ENCODE data around the gene BTAF1.
A peak's percentile ranks its signal among the peaks of the same experiment; 100 is the strongest.

BTAF1 gene

DNA sequence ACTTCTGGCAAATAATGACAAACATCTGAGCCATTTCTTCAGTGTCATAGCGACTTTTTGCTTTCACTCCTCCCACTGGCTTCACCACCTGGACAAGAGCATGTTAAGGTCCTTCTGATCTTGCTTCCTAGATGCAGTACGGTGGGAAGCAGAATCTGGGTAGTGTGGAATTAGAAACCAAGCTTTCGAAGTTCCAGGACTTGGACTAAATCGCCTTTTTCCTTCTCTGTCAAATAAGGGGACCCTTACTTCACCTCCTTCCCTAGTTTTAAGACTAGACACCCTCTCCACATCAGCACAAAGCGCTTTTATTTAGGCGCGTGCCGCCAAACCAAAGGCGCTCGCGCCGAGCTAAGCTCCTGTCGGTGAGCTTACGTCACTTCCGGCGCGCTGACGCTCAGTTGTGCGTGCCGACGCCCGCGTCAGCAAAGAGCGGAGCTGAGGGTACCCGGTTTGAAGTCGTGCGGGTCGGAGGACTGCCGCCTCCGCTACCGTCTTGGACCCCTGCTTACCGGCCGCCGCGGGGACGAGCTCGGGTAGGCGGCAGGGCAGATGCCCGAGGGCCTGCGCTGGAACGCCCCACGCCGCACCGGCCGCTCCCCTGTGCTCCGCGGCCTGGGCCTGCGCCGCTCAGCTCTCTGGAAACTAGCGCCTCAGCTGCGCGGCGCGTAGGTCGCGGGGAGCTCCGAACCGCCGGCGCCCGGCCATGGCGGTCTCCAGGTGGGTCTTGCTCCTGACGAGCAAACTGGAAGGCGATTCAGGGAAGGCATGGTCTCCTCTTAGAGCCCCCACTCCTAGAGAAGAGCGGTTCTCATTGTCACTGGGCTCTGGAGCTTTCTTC is at the start of gene BTAF1:
TSS of gene BTAF1 (plus strand) at position 400 of the 841 bp plus-strand sequence. CDS start at position 707, 307 bp downstream.
- Mint-ChIP-seq H3K4me1 (peaks cover 43% of the 10 kb centered on the region), H3K36me3 (peaks cover 13% of the 10 kb centered on the region), H3K4me3 (peak within 1 kb of the TSS; percentile 88), H3K9me3 (peaks cover 2% of the 10 kb centered on the region), H3K27ac (peak within 1 kb of the TSS; percentile 98), H3K27me3 (peaks cover 8% of the 10 kb centered on the region)
- peak; percentile 95 for DNase-seq
- CTCF ChIA-PET: interaction anchor here (0.6 to 1.6 kb wide), 4 partner anchors 11 to 1044 kb away, joined by 3 to 10 read pairs (median 7); partner anchors contain the start of gene FGFBP3

DNA sequence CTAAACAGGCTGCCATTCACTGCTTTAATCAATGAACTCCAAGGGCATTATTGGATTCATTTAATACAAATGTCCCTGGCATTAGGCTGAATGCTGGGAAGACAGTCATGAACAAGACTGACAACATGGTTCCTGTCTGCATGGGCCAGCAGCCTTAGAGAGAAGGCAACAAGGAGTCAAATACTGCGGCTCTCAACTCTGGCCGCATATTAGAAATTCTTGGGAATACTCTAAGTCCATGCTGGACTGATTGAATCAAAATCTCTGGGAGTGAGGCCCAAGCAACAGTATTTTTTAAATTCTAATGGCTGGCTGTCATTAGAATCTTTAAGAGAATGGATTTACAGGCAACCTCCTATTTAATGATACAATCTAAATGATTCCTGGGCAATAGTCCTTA is 48.4 kb upstream of the BTAF1 start:
- Mint-ChIP-seq H3K36me3 (no peaks in the 10 kb centered on the region), H3K4me1 (no peaks in the 10 kb centered on the region), H3K27ac (no peak overlapping the region), H3K9me3 (no peaks in the 10 kb centered on the region), H3K4me3 (no peak overlapping the region), H3K27me3 (peaks cover 15% of the 10 kb centered on the region)
- CTCF ChIA-PET: no interaction called here
- no peak for DNase-seq

DNA sequence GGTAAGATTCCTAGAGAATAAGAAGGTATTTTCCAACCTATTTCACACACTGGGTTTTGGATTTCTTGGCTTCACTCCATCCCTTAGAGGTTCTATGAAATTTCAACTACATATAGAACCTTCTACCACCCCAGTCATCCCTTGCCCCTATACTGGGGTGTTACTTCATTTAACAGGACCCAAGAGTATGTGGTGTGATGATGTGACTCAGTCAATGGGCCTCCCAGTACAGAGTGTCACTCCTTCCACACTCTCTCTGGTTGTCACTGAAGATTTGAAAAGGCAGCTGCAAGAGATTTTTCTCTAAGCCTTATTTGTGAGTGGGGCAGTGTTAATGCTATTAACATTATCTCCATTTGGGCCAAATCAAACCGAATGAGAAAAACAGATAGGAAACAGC is 47.8 kb upstream of the BTAF1 start:
- DNase-seq: no peak

DNA sequence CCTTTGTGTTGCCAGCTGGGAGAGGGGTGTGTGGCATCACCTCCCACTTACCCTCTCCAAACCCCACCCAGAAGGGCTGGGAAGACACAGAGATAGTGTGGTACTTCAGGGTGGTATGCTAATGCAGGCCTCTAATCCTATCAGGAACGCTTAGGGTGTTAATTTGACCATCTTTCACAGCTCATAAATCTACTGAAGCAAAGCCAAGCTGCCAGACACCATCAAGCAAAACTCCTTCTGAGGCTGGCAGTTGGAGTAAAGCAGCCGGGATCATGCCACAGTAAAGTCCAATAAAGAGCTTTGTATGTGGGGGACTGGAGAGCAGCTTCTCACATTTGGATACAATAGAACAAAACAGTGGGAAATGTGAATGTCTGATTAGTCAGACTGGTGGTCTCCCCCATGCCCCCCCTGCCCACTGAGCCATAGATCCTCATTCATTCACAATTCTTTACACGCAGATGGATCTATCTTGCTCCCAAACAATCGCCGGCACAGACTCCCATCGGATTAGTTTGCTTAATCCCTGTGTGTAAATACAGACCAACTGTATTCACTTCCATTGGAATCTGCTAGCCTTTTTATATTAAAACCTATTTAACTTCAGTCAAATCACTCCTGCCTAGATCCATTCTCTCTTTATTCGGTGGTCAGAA is 43.9 kb upstream of the BTAF1 start:
- no peak for DNase-seq
- CTCF ChIA-PET: interaction anchor here (0.6 kb wide), 1 partner anchor 16 kb away, joined by 3 read pairs; no protein-coding TSS in a partner anchor
- Mint-ChIP-seq H3K4me1 (no peaks in the 10 kb centered on the region), H3K27ac (no peak overlapping the region), H3K36me3 (no peaks in the 10 kb centered on the region), H3K27me3 (peaks cover 28% of the 10 kb centered on the region), H3K4me3 (no peak overlapping the region), H3K9me3 (no peaks in the 10 kb centered on the region)

More for the DNA sequence above, 47.8 kb upstream of the BTAF1 start:
- H3K4me1 Mint-ChIP-seq: no peaks in the 10 kb centered on the region
- H3K4me3 Mint-ChIP-seq: no peak overlapping the region
- CTCF ChIA-PET: no interaction called here
- H3K9me3 Mint-ChIP-seq: no peaks in the 10 kb centered on the region
- no peaks in the 10 kb centered on the region for H3K36me3 Mint-ChIP-seq
- H3K27ac Mint-ChIP-seq: no peak overlapping the region
- peaks cover 18% of the 10 kb centered on the region for H3K27me3 Mint-ChIP-seq

DNA sequence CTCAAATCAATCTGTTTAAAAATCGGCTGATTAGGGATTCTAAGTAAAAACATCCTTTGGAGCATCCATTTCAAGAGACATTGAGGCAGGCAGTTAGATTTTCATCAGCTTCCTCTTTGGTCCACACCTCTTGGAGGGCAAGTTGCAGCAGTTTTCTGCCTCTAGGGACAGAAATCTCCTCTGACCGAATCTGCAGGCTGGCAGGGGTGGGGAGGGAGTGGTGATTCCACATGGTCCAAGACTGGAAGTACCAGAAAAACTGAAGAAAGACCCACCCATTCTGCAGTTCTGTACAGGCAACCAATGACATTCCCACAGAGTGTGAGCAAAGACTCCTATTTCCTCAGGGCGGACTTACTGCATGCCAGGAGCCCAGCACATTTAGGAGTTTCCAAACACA is 43.3 kb upstream of the BTAF1 start:
- Mint-ChIP-seq H3K27me3 (peaks cover 27% of the 10 kb centered on the region), H3K4me3 (no peak overlapping the region), H3K27ac (no peak overlapping the region), H3K36me3 (no peaks in the 10 kb centered on the region), H3K4me1 (no peaks in the 10 kb centered on the region), H3K9me3 (no peaks in the 10 kb centered on the region)
- DNase-seq: no peak
- CTCF ChIA-PET: no interaction called here

DNA sequence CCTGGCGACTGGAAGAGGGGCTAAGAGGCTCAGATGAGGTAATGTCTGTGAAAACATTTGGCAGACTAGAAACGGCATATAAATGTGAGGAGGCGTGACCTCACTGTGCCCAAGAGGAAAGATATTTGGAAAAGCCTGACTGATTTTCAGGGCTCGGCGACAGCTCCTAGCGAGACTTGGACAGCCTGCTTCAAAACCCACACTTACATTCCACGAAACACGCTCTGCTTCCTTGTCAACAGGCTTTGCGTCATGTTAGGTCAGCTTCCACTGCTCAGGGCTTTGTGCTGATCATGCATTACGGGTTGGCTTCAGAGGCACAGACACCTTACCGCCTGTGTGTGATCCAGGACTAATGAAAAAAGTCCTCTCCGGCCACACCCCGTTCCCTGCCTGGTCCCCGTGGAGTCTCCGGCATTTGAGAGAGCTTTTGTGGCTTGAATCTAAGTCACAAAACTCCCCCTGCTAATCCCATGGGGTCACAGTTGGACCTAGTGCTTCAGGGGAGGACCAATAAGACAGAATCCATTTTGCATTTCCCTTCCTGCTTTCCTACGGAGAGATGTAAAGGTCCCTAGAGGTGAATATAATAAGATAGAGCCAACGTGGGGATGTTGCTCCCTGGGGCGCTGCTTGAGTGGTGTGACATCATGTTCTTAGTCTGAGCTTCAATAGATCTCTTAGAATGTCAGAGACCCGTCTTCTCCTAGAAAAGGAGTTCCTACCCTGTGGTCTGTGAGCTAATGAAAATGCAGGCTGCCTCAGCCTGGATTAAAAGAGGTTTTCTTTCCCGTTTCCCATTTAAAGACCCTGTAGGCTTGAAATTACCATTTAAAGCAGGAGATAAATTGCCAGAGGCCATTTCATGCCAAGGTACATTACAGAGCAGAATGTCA is 39.8 kb upstream of the BTAF1 start:
- no peaks in the 10 kb centered on the region for H3K9me3 Mint-ChIP-seq
- peaks cover 9% of the 10 kb centered on the region for H3K4me1 Mint-ChIP-seq
- CTCF ChIA-PET: interaction anchor here (1.2 kb wide), 1 partner anchor 28 kb away, joined by 3 read pairs; no protein-coding TSS in a partner anchor
- DNase-seq: no peak
- H3K27me3 Mint-ChIP-seq: peaks cover 54% of the 10 kb centered on the region
- no peak overlapping the region for H3K27ac Mint-ChIP-seq
- H3K4me3 Mint-ChIP-seq: no peak overlapping the region
- no peaks in the 10 kb centered on the region for H3K36me3 Mint-ChIP-seq

DNA sequence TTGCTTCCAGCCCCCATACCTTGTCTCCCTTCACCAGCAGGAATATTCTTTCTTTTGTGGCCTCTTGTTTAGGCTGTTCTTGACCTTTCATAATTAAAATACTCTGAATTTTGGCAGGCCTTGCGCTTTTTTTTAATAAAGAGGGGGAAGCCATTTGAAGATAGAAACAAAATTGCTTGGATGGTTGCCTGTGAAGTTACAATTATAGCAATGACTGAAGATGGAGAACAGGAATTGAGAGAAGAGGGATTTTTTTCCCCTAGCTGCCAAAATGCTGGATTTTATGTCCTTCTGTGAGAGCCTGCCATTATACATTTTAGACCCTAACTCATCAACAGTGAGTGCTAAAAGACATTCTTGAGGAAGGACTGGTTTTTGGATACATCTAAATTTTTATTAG is 39.0 kb upstream of the BTAF1 start:
- Mint-ChIP-seq H3K27me3 (peaks cover 59% of the 10 kb centered on the region), H3K4me3 (no peak overlapping the region), H3K36me3 (no peaks in the 10 kb centered on the region), H3K4me1 (peaks cover 11% of the 10 kb centered on the region), H3K9me3 (no peaks in the 10 kb centered on the region), H3K27ac (no peak overlapping the region)
- no peak for DNase-seq
- CTCF ChIA-PET: no interaction called here

DNA sequence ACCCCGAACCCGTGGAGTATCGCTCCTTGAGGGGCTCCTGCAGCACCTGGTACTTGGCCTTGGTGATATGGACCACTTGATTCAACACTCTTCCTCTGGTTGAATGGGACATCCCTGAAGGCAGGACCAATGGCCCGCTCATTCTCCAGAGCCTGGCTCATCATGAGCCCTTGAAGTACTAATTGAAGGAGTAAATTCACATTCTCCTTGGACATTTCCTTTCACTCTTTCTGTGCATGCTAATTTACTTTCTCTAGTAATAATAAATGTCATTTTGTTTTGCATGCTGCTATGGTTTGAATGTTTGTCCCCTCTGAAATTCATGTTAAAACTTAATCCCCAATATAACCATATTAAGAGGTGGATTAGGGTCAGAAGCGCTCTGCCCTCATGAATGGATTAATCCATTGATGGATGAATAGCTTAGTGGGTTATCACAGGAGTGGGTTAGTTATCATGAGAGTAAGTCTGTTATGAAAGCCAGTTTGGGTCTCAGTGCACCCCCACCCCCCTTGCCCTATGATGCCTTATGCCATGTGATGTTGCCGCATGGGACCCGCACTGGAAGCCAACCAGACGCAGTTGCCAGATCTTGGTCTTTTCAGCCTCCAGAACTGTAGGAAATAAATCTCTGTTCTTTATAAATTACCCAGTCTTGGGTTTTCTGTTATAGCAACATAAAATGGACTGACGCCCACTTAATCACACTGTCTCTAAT is 38.0 kb upstream of the BTAF1 start:
- Mint-ChIP-seq H3K4me1 (peaks cover 11% of the 10 kb centered on the region), H3K36me3 (no peaks in the 10 kb centered on the region), H3K27ac (no peak overlapping the region), H3K4me3 (no peak overlapping the region), H3K27me3 (peaks cover 58% of the 10 kb centered on the region), H3K9me3 (no peaks in the 10 kb centered on the region)
- no peak for DNase-seq
- CTCF ChIA-PET: no interaction called here

DNA sequence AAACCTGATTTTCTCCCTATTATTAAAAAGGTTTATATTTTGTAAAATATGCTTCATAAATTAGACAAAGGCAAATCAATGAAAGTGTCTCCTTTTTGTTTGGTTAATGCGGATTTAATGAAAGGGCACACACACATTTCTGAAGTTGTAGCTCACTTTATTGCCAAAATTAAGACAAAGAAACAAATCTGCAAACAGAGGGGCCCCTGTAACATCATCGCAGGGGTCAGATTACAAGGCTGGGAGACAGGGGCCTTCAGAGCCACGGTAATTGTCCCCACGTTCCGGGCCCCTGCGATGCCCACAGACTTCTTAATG is 36.7 kb upstream of the BTAF1 start:
- Mint-ChIP-seq H3K9me3 (no peaks in the 10 kb centered on the region), H3K4me1 (peaks cover 11% of the 10 kb centered on the region), H3K27ac (no peak overlapping the region), H3K36me3 (no peaks in the 10 kb centered on the region), H3K27me3 (peaks cover 54% of the 10 kb centered on the region), H3K4me3 (peak overlapping the region; percentile 59)
- DNase-seq: no peak
- CTCF ChIA-PET: interaction anchor here (0.9 to 1.7 kb wide), 3 partner anchors 12 to 31 kb away, joined by 3 to 6 read pairs (median 4); partner anchors contain the start of gene FGFBP3

DNA sequence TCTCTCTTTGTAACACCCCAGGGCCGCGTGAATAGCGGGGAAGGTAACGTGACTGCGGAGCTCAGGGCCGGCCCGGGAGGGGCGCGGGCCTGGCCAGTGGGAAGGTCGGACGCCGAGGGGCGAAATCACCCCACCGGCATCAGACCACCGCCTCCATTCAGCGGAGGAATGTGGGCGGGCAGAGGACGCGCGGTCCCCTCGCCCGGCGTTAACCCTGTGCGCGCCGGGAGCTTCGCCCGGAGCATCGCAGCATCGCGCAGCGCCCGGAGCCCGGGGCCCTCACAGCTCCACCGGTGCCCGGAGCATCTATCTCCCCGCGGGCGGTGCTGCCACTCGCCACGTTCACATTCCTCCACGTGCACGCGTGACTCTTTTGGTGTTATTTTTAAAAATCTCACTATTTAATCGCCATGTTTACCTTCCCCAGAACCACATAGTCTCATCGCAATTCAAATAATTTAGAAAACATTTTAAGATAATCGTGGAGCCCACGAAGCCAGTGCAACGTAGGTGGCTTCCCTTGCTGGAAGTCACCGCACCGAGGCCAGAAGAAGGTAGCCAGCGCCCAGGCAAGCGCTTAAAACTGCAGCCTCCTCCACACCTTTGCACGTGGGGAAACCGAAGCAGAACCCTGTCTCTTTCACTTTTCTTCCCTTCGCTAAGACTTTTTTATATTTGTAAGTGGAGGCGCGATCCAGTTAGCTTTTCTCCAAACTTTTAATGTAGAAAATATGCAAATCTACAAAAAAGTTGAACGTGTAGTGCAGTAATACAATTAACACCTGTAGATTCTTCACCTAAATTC is 36.1 kb upstream of the BTAF1 start:
- CTCF ChIA-PET: interaction anchor here (0.9 to 1.7 kb wide), 3 partner anchors 11 to 31 kb away, joined by 3 to 6 read pairs (median 4); partner anchors contain the start of gene FGFBP3
- H3K4me1 Mint-ChIP-seq: peaks cover 11% of the 10 kb centered on the region
- no peaks in the 10 kb centered on the region for H3K36me3 Mint-ChIP-seq
- H3K4me3 Mint-ChIP-seq: peak overlapping the region; percentile 80
- peak; percentile 41 for DNase-seq
- peak overlapping the region; percentile 37 for H3K27ac Mint-ChIP-seq
- H3K9me3 Mint-ChIP-seq: no peaks in the 10 kb centered on the region
- peaks cover 54% of the 10 kb centered on the region for H3K27me3 Mint-ChIP-seq

DNA sequence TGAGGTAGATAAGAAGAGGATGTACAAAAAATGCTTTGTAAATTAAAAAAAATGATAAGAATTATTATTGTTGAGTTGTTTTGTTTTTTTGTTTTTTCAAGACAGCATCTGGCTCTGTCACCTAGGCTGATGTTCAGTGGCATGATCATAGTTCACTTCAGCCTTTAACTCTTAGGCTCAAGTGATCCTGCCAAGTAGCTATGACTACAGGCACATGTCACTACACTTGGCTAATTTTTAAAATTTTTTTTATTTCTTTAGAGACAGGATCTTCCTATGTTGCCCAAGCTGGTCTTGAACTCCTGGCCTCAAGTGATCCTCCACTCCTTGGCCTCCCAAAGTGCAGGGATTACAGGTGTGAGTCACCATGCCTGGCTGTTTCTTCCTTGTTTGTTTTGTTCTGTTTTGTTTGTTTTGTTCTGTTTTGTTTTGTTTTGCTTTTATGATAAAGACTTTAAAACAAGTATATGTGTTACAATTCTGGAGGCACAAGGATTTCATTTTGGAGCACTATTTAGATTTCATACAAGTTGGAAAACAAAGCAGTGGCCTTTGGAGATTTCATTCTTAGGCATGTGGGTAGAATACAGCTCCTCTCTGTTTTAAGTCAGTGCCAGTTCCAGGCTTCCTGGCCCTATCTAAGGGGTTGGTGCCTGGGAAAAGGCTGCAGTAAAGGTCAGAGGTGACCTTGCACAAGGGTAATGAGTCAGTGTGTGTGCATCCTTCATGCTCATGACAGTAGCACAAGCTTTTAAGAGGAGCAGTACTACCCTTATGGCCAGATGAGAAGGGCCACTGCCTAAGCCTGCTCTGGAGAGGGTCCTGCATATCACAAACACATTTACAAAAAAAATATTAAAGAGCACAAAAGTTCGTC is 32.2 kb upstream of the BTAF1 start:
- Mint-ChIP-seq H3K27me3 (peaks cover 27% of the 10 kb centered on the region), H3K9me3 (no peaks in the 10 kb centered on the region), H3K4me1 (peaks cover 11% of the 10 kb centered on the region), H3K27ac (no peak overlapping the region), H3K36me3 (no peaks in the 10 kb centered on the region), H3K4me3 (no peak overlapping the region)
- no peak for DNase-seq
- CTCF ChIA-PET: no interaction called here

DNA sequence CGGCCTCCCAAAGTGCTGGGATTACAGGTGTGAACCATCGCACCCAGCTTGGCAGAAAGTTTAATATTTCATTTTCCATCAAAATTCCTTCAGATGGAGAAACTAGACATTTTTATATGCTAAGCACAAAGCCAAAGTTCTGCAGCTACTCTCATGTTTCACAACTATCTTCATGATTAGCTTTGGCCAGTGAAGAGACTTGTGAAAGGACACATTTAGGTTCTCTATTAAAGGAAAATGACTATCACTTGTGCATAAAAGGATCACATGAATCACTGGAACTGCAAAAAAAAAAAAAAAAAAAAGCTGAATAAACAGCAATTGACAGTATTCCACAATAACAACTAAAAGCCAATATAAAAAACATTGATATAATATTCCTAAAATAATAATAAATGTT is 30.5 kb upstream of the BTAF1 start:
- H3K27me3 Mint-ChIP-seq: peaks cover 27% of the 10 kb centered on the region
- no peaks in the 10 kb centered on the region for H3K36me3 Mint-ChIP-seq
- H3K4me3 Mint-ChIP-seq: no peak overlapping the region
- no peak overlapping the region for H3K27ac Mint-ChIP-seq
- no peaks in the 10 kb centered on the region for H3K9me3 Mint-ChIP-seq
- peaks cover 2% of the 10 kb centered on the region for H3K4me1 Mint-ChIP-seq
- CTCF ChIA-PET: interaction anchor here (0.7 kb wide), 1 partner anchor 10 kb away, joined by 3 read pairs; no protein-coding TSS in a partner anchor
- DNase-seq: no peak

All from activated naive CD4-positive, alpha-beta T cell treated with anti-CD3 and anti-CD28 coated beads, Interleukin-2, amount 10 ng/mL, durations not matched to agents 7 days and 5 days (primary cell).